ENCODE measurements around the gene NCBP3.
"Not testable (repeated sequence)": the region's sequence is repeated elsewhere in the genome, so short reads cannot be mapped to it uniquely, and the experiment has no call there.

Gene NCBP3

GRCh38 chr17:3798273-3799180 lies 47.5 kb downstream of the NCBP3 start:
- no peak for DNase-seq (ENCODE audit: low read depth)
- H3K4me3 ChIP-seq (ENCODE audit: low read depth, low read length): no peak overlapping the region

DNA sequence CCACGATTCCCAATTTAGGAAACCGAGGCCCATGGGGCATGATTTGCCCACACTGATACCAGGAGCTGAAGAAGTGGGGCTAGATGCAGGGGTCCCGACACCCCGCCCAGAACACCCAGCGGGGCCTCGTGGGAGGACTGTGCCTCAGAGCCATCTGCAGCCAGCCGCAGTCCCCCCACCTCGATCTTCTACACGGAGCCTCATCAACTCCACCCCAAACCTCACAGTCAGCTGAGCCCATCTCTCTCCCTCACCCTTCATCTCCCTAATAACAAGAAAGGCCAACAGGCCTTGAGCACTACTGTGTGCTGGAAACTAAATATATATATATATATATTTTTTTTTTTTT lies 49.2 kb downstream of the NCBP3 start:
- no peak overlapping the region for H3K4me3 ChIP-seq (ENCODE audit: low read depth, low read length)
- DNase-seq (ENCODE audit: low read depth): no peak

DNA sequence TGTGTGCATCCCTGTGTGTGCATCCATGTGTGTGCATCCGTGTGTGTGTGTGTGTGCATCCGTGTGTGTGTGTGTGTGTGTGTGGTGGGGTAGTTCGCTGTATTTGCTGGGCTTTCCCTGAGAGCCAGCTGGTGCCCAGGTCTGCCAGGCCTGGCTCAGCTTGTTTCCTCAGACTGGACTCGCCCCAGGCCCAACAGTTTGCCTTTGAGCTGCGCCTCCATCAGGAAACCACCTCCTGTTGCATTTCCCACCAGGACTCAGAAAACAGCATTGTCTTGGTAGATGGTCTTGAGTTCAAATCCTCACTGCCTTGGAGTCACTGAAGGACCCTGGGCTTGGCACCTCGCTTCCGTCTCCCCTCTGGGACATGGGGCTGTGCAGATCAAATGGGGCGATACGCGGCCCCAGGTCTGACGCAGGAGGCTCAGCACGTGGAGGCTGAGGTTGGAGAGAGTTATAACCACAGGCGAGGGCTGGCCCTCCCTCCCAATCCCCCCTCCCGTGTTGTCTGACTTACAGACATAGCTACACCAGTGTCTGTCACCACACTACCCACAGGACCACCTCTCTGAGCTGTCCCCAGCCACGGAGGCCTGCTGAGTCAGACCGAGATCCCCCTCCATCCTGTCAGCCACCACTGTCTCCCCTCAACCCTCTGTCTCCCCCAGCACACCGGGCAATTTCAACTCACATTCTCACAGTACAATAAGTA lies 49.8 kb downstream of the NCBP3 start:
- no peak overlapping the region for H3K4me3 ChIP-seq (ENCODE audit: low read depth, low read length)
- no peak for DNase-seq (ENCODE audit: low read depth)

GRCh38 chr17:3795390-3796102 lies 50.5 kb downstream of the NCBP3 start:
- H3K4me3 ChIP-seq (ENCODE audit: low read depth, low read length): no peak overlapping the region
- no peak for DNase-seq (ENCODE audit: low read depth)

- no peak overlapping the region for H3K4me3 ChIP-seq (ENCODE audit: low read depth, low read length)
- DNase-seq (ENCODE audit: low read depth): peak; percentile 21
Measured at GRCh38 chr17:3794557-3795389, 51.3 kb downstream of the NCBP3 start.

- not testable (repeated sequence) for DNase-seq (ENCODE audit: low read depth); H3K4me3 ChIP-seq (ENCODE audit: low read depth, low read length)
Measured at GRCh38 chr17:3794152-3794551, 51.9 kb downstream of the NCBP3 start.

- H3K4me3 ChIP-seq (ENCODE audit: low read depth, low read length); DNase-seq (ENCODE audit: low read depth): not testable (repeated sequence)
Measured at GRCh38 chr17:3793258-3793657, 52.8 kb downstream of the NCBP3 start.

DNA sequence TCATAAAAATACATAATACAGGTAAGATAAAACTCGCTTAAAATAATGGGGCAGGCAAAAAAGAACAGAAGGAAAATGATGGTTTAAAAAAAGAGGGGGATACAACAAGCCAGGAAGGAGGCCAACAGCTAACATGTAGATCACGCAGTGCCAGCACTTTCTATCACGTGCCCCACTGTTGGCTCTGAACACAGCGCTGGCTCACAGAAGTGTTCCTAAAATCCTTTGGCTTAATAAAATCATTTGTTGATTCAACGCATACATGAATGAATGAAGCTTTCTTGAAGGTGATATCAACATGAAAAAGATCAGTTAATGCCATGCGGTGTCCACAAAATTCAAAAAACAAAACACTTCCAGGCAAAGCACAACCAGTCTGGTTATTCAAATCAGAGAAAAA lies 53.6 kb downstream of the NCBP3 start:
- no peak overlapping the region for H3K4me3 ChIP-seq (ENCODE audit: low read depth, low read length)
- DNase-seq (ENCODE audit: low read depth): no peak

DNA sequence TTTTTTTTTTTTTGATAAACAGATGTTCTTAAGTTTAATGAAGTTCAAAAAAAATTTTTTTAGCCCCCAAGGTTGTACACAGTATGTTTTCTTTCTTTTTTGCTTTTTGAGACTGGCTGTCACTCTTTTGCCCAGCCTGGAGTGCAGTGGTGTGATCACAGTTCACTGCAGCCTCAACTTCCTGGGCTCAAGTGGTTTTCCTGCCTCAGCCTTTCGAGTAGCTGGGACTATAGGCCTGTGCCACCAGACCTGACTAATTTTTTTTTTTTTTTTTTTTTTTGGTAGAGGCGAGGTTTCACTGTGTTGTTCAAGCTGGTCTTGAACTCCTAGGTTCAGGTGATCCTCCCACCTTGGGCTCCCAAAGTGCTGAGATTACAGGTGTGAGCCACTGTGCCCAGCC lies 57.8 kb downstream of the NCBP3 start:
- no peak for DNase-seq (ENCODE audit: low read depth)
- no peak overlapping the region for H3K4me3 ChIP-seq (ENCODE audit: low read depth, low read length)

DNA sequence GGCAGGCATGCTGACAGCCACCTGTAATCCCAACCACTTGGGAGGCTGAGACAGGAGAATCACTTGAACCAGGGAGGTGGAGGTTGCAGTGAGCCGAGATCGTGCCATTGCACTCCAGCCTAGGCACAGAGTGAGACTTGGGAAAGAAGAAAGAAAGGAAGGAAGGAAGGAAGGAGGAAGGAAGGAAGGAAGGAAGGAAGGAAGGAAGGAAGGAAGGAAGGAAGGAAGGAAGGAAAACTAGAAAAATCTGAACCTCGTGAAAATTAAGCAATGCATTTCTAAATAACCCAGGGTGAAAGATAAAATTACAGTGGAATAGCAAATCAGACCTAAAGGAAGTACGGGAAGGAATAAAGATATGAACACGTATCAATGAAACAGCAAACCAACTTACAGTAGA lies 60.7 kb downstream of the NCBP3 start:
- not testable (repeated sequence) for H3K4me3 ChIP-seq (ENCODE audit: low read depth, low read length); DNase-seq (ENCODE audit: low read depth)

GRCh38 chr17:3782751-3783150 lies 63.3 kb downstream of the NCBP3 start:
- no peak overlapping the region for H3K4me3 ChIP-seq (ENCODE audit: low read depth, low read length)
- DNase-seq (ENCODE audit: low read depth): no peak

DNA sequence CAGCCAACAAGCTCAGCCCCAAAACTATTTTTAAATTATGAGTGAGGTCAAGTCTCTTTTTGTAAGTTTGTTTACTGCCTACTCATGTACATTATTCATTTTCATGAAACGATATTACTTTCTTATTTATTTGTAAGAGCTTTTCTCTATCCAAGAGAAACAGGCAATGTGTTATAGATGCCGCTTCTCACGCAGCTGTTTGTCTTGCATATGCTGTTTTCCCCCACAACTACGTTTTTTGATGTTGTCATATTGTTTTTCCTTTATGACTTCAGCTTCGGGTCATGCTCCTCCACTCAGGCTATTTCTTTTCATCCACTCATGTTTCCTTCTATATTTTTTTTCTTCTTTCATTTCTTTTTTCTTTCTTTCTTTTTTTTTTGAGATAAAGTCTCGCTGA lies 65.1 kb downstream of the NCBP3 start:
- no peak overlapping the region for H3K4me3 ChIP-seq (ENCODE audit: low read depth, low read length)
- no peak for DNase-seq (ENCODE audit: low read depth)

- no peak overlapping the region for H3K4me3 ChIP-seq (ENCODE audit: low read depth, low read length)
- no peak for DNase-seq (ENCODE audit: low read depth)
Measured at GRCh38 chr17:3777366-3778120, 68.5 kb downstream of the NCBP3 start.

DNA sequence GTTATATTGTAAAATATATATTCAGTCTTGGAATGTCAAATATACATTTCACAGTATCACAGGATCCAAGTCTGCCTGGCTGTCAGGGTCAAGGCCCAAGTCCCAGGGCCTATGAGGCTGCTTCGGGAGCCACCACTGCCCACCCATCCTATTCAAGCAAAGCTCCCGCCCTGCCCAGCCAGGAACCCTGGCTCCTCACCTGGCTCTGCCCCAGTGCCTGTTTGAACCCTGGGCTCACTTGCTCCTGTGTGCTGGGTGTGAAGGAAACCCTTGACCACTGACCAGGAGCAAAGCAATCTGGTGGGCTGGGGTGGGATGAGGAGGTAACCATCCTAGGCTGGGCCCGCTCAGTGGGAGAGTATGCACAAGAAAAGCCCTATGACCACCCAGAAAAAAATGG lies 72.1 kb downstream of the NCBP3 start:
- no peak overlapping the region for H3K4me3 ChIP-seq (ENCODE audit: low read depth, low read length)
- no peak for DNase-seq (ENCODE audit: low read depth)

GRCh38 chr17:3773511-3773910 lies 72.5 kb downstream of the NCBP3 start:
- H3K4me3 ChIP-seq (ENCODE audit: low read depth, low read length): no peak overlapping the region
- DNase-seq (ENCODE audit: low read depth): no peak

- no peak for DNase-seq (ENCODE audit: low read depth)
- H3K4me3 ChIP-seq (ENCODE audit: low read depth, low read length): no peak overlapping the region
Measured at GRCh38 chr17:3772764-3773163, 73.3 kb downstream of the NCBP3 start.

- H3K4me3 ChIP-seq (ENCODE audit: low read depth, low read length): no peak overlapping the region
- no peak for DNase-seq (ENCODE audit: low read depth)
Measured at GRCh38 chr17:3771140-3771539, 74.9 kb downstream of the NCBP3 start.

DNA sequence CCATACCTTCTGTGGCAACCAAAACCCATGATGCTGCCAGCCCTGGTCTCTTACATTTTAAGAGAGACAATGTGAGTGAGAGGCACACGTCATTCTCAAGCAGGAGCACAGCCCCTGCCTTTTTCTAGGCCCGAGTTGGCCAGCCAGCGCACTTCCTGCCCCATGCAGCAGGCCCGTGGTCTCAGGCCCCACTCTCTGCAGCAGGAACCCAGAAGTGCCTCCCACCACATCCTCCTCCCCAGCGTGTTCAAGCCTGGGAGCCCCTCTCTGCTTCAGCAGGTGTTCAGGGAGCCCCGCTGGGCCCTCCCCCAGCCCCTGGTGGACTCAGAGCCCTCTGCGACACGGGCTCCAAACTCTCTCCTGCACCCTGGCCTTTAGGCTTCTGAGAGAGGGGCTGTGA lies 75.6 kb downstream of the NCBP3 start:
- no peak for DNase-seq (ENCODE audit: low read depth)
- H3K4me3 ChIP-seq (ENCODE audit: low read depth, low read length): no peak overlapping the region

GRCh38 chr17:3768769-3769168 lies 77.3 kb downstream of the NCBP3 start:
- DNase-seq (ENCODE audit: low read depth): no peak
- no peak overlapping the region for H3K4me3 ChIP-seq (ENCODE audit: low read depth, low read length)

Data from skeletal muscle cell (primary cell).